A673 (cell line): ENCODE data around the gene BRME1. TPM values are rescaled to one million over a fixed set of nuclear protein-coding genes. Genes with fewer than 3 reads are reported as not detected.

Experiments
- BruUV-seq: library from RNA; stranded (reverse); fragments of 400-500 nt; replicated peaks from 2 replicates; lab custom pipeline; 2021; lab: Mats Ljungman, UMichigan
- CTCF ChIA-PET: fragments of 300-600 bp; sonication (Branson Sonifier 250); formaldehyde crosslinking; loops from one replicate; lab custom pipeline; 2022; ENCODE audit warnings: antibody characterized with exemption; lab: Charles Lee
- POLR2A ChIA-PET: fragments of 300-600 bp; sonication (Branson Sonifier 250); formaldehyde crosslinking; loops from one replicate; lab custom pipeline; 2022; ENCODE audit warnings: antibody characterized with exemption; ENCODE audit not compliant: low non-redundant PET; lab: Charles Lee
- DNase-seq: peaks from one replicate; pipeline ENCODE4 v3.0.0-alpha.2; 2015; ENCODE audit warnings: low spot score
- H3K27ac ChIP-seq: fragments of 200-600 bp; sonication (generic); 2 replicates; pipeline ENCODE4 v1.5.1; 2016; ENCODE audit warnings: mixed run types, low read depth, mild to moderate bottlenecking, mixed read lengths, antibody characterized with exemption, low read length; ENCODE audit not compliant: poor library complexity, severe bottlenecking
- H3K27me3 ChIP-seq: fragments of 200-600 bp; sonication (generic); replicated peaks from 2 replicates; pipeline ENCODE4 v1.6.1; 2017; ENCODE audit warnings: mixed run types, low read depth, mild to moderate bottlenecking, mixed read lengths, antibody characterized with exemption, low read length; ENCODE audit not compliant: insufficient read depth, poor library complexity
- H3K36me3 ChIP-seq: fragments of 200-600 bp; sonication (generic); 2 replicates; pipeline ENCODE4 v1.6.1; 2016; ENCODE audit warnings: mixed run types, mild to moderate bottlenecking, mixed read lengths, antibody characterized with exemption, low read length; ENCODE audit not compliant: insufficient read depth, poor library complexity, severe bottlenecking
- H3K4me1 ChIP-seq: fragments of 200-600 bp; sonication (generic); 2 replicates; pipeline ENCODE4 v1.6.1; 2017; ENCODE audit warnings: mixed run types, mild to moderate bottlenecking, mixed read lengths, antibody characterized with exemption, low read length; ENCODE audit not compliant: insufficient read depth, poor library complexity, severe bottlenecking
- H3K4me3 ChIP-seq: fragments of 200-600 bp; sonication (generic); 2 replicates; pipeline ENCODE4 v1.5.1; 2016; ENCODE audit warnings: low read depth, mixed run types, mild to moderate bottlenecking, mixed read lengths, low read length; ENCODE audit not compliant: poor library complexity, severe bottlenecking
- H3K9me3 ChIP-seq: fragments of 200-600 bp; sonication (generic); 2 replicates; pipeline ENCODE4 v1.6.1; 2016; ENCODE audit warnings: mixed run types, low read depth, mild to moderate bottlenecking, mixed read lengths, antibody characterized with exemption, low read length; ENCODE audit not compliant: poor library complexity, severe bottlenecking
- CTCF ChIP-seq: fragments of 300-800, 200-600 bp; sonication (generic); conservative IDR thresholded peaks from 2 replicates; pipeline ENCODE4 v1.5.1; 2017; ENCODE audit warnings: low read depth, mild to moderate bottlenecking, antibody characterized with exemption, low read length, moderate library complexity, mixed read lengths
- EZH2 ChIP-seq: fragments of 200-600 bp; sonication (generic); IDR thresholded peaks from 2 replicates; pipeline ENCODE4 v1.6.1; 2017; ENCODE audit warnings: borderline replicate concordance, low read depth, mild to moderate bottlenecking, mixed read lengths, antibody characterized with exemption, low read length; ENCODE audit not compliant: poor library complexity, severe bottlenecking
- intact Hi-C: fragments of 100-400 bp; cut with micrococcal nuclease; formaldehyde crosslinking; loops from one replicate; pipeline ENCODE4 v1.10.0; 2022; ENCODE audit not compliant: unreplicated experiment
- total RNA-seq: library from RNA; stranded (reverse); gene quantifications from 2 replicates; pipeline ENCODE4 v1.2.3, GENCODE V29; 2021

Gene BRME1
- total RNA-seq, 1 experiment from 2014 or later, result 4.0 TPM

- no peaks in the 10 kb centered on the region for H3K27me3 ChIP-seq
- peak; percentile 97 for DNase-seq
- no peaks in the 10 kb centered on the region for H3K36me3 ChIP-seq
- intact Hi-C loops, result loop anchor here (10.0 kb wide), 1 partner anchor 683 kb away; no protein-coding TSS in a partner anchor
- no peaks in the 10 kb centered on the region for H3K9me3 ChIP-seq
- BruUV-seq, result no TSS peak
- H3K4me3 ChIP-seq, result peak overlapping the region; percentile 59
- ChIA-PET POLR2A (interaction anchor here (0.5 to 0.7 kb wide), 3 partner anchors 8 to 548 kb away, joined by 4 to 14 read pairs (median 9); no protein-coding TSS in a partner anchor), CTCF (interaction anchor here (0.7 to 1.3 kb wide), 3 partner anchors 14 to 80 kb away, joined by 3 to 14 read pairs (median 4); no protein-coding TSS in a partner anchor)
- TF ChIP-seq CTCF, result no peak
- TF ChIP-seq EZH2, result no peak
- H3K4me1 ChIP-seq, result peaks cover 51% of the 10 kb centered on the region
- peak overlapping the region; percentile 100 for H3K27ac ChIP-seq
These were observed 58.2 kb downstream of the BRME1 start for GRCh38 chr19:13847407-13848339.

GRCh38 chr19:13846557-13847406 is 59.1 kb downstream of the BRME1 start:
- ChIA-PET POLR2A (interaction anchor here (0.5 to 0.7 kb wide), 2 partner anchors 7 to 252 kb away, joined by 9 to 14 read pairs; no protein-coding TSS in a partner anchor), CTCF (interaction anchor here (0.7 to 1.3 kb wide), 3 partner anchors 15 to 79 kb away, joined by 3 to 14 read pairs (median 4); no protein-coding TSS in a partner anchor)
- no peaks in the 10 kb centered on the region for H3K27me3 ChIP-seq
- peak overlapping the region; percentile 59 for H3K4me3 ChIP-seq
- intact Hi-C loops, result loop anchor here (10.0 kb wide), 1 partner anchor 682 kb away; no protein-coding TSS in a partner anchor
- TF ChIP-seq EZH2 (no peak), CTCF (no peak)
- no peaks in the 10 kb centered on the region for H3K36me3 ChIP-seq
- H3K4me1 ChIP-seq, result peaks cover 51% of the 10 kb centered on the region
- no peaks in the 10 kb centered on the region for H3K9me3 ChIP-seq
- no TSS peak for BruUV-seq
- DNase-seq, result peak; percentile 94
- H3K27ac ChIP-seq, result peak overlapping the region; percentile 100
